HFFc6 (cell line): ENCODE results near the gene PABPN1L. TPM values are rescaled to one million over a fixed set of nuclear protein-coding genes. Genes with fewer than 3 reads are reported as not detected.

Experiments used
- DNase-seq: peaks from one replicate; pipeline ENCODE4 v3.0.0-alpha.2; 2018
- H3K27ac Mint-ChIP-seq: 2 replicates; pipeline ENCODE4 v1.8.0; 2020; ENCODE audit warnings: mild to moderate bottlenecking, mixed read lengths
- H3K27me3 Mint-ChIP-seq: 2 replicates; pipeline ENCODE4 v1.8.0; 2021; ENCODE audit warnings: mild to moderate bottlenecking, moderate library complexity, mixed read lengths; ENCODE audit not compliant: insufficient read depth
- H3K36me3 Mint-ChIP-seq: 2 replicates; pipeline ENCODE4 v1.8.0; 2021; ENCODE audit warnings: low read depth, mixed read lengths
- H3K4me1 Mint-ChIP-seq: 2 replicates; pipeline ENCODE4 v1.8.0; 2020; ENCODE audit warnings: low read depth, mixed read lengths
- H3K4me3 Mint-ChIP-seq: 2 replicates; pipeline ENCODE4 v1.8.0; 2020; ENCODE audit warnings: mild to moderate bottlenecking, moderate library complexity, mixed read lengths
- H3K9me3 Mint-ChIP-seq: 2 replicates; pipeline ENCODE4 v1.8.0; 2020; ENCODE audit warnings: mild to moderate bottlenecking, mixed read lengths
- total RNA-seq, 6 experiments: library from RNA; stranded (reverse); fragmentation: NEBNext Ultra II Directional; extraction: Animal tissue kit (Norgen Biotek cat#: 25700); gene quantifications; 2 replicates in 1 of 6; 3 replicates in 5 of 6; pipeline ENCODE4 v1.2.3, GENCODE V29; 2021
- TF ChIP-seq, protein P1 (sequence below): fragments of 200-600 bp; sonication (generic); IDR thresholded peaks from 2 replicates; pipeline ENCODE4 v1.5.0; 2021; ENCODE audit warnings: antibody characterized with exemption, mild to moderate bottlenecking

Gene PABPN1L
- total RNA-seq, 6 experiments from 2014 or later = not detected

- no peaks in the 10 kb centered on the region; the same call in none of the 2 replicates for H3K27me3 Mint-ChIP-seq
- H3K4me3 Mint-ChIP-seq = no peak overlapping the region
Measured at GRCh38 chr16:88839745-88840599, 26.5 kb downstream of the PABPN1L start.

GRCh38 chr16:88839026-88839529 lies 27.4 kb downstream of the PABPN1L start:
- DNase-seq = no peak
- Mint-ChIP-seq H3K4me1 (no peaks in the 10 kb centered on the region), H3K36me3 (no peaks in the 10 kb centered on the region), H3K27me3 (no peaks in the 10 kb centered on the region; the same call in none of the 2 replicates), H3K4me3 (no peak overlapping the region), H3K27ac (no peak overlapping the region), H3K9me3 (no peaks in the 10 kb centered on the region)
- TF ChIP-seq, protein P1, sequence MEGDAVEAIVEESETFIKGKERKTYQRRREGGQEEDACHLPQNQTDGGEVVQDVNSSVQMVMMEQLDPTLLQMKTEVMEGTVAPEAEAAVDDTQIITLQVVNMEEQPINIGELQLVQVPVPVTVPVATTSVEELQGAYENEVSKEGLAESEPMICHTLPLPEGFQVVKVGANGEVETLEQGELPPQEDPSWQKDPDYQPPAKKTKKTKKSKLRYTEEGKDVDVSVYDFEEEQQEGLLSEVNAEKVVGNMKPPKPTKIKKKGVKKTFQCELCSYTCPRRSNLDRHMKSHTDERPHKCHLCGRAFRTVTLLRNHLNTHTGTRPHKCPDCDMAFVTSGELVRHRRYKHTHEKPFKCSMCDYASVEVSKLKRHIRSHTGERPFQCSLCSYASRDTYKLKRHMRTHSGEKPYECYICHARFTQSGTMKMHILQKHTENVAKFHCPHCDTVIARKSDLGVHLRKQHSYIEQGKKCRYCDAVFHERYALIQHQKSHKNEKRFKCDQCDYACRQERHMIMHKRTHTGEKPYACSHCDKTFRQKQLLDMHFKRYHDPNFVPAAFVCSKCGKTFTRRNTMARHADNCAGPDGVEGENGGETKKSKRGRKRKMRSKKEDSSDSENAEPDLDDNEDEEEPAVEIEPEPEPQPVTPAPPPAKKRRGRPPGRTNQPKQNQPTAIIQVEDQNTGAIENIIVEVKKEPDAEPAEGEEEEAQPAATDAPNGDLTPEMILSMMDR = peak; percentile 39; the same call in 1 of the 2 replicates

More at GRCh38 chr16:88839745-88840599, 26.5 kb downstream of the PABPN1L start:
- Mint-ChIP-seq H3K4me1 (no peaks in the 10 kb centered on the region), H3K9me3 (no peaks in the 10 kb centered on the region), H3K27ac (no peak overlapping the region), H3K36me3 (no peaks in the 10 kb centered on the region)
- no peak for DNase-seq
- TF ChIP-seq, protein P1 = no peak

GRCh38 chr16:88838566-88838965 lies 27.9 kb downstream of the PABPN1L start:
- TF ChIP-seq, protein P1 = no peak
- no peak overlapping the region for H3K27ac Mint-ChIP-seq
- no peaks in the 10 kb centered on the region for H3K36me3 Mint-ChIP-seq
- no peaks in the 10 kb centered on the region; the same call in none of the 2 replicates for H3K27me3 Mint-ChIP-seq
- H3K9me3 Mint-ChIP-seq = no peaks in the 10 kb centered on the region
- DNase-seq = no peak
- H3K4me1 Mint-ChIP-seq = no peaks in the 10 kb centered on the region
- H3K4me3 Mint-ChIP-seq = no peak overlapping the region

- Mint-ChIP-seq H3K27ac (no peak overlapping the region), H3K9me3 (no peaks in the 10 kb centered on the region), H3K27me3 (no peaks in the 10 kb centered on the region; the same call in 1 of the 2 replicates), H3K4me3 (no peak overlapping the region), H3K36me3 (no peaks in the 10 kb centered on the region), H3K4me1 (no peaks in the 10 kb centered on the region)
- TF ChIP-seq, protein P1 = no peak
- DNase-seq = no peak
Measured at GRCh38 chr16:88837806-88838205, 28.7 kb downstream of the PABPN1L start.

DNA sequence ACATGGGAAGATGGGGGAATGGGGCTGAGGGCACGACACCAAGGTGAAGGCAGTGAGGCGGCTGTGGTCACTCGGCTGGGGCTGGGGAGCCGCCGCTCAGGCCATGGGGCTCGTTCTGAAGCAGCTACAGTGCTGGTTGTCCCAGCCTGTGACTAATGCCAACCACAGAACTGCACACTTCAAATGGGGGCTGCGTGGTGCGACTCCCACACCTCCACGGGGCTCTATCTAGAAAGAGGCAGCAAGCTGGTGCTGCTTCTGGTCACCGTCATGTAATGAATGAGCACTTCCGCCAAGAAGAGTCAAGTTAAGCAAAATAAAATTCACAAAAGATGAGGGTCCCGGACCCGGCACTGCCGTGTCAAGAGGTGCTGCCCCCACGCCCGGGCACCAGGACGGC lies 29.7 kb downstream of the PABPN1L start:
- Mint-ChIP-seq H3K9me3 (no peaks in the 10 kb centered on the region), H3K27me3 (no peaks in the 10 kb centered on the region), H3K4me3 (no peak overlapping the region), H3K4me1 (no peaks in the 10 kb centered on the region), H3K36me3 (no peaks in the 10 kb centered on the region), H3K27ac (no peak overlapping the region)
- DNase-seq = no peak
- TF ChIP-seq, protein P1 = no peak
